Endothelial cell (in vitro differentiated cells): ENCODE results near the gene KHK. TPM values are rescaled to one million over a fixed set of nuclear protein-coding genes. Genes with fewer than 3 reads are reported as not detected.
"Not testable (repeated sequence)": the region's sequence is repeated elsewhere in the genome, so short reads cannot be mapped to it uniquely, and the experiment has no call there.

Source experiments
- DNase-seq: peaks from one replicate; pipeline ENCODE4 v3.0.0; 2021; ENCODE audit warnings: low spot score
- H3K27ac Mint-ChIP-seq: one replicate; pipeline ENCODE4 v1.8.0; 2021; ENCODE audit warnings: mixed read lengths, inconsistent platforms; ENCODE audit not compliant: unreplicated experiment
- H3K27me3 Mint-ChIP-seq: one replicate; pipeline ENCODE4 v1.8.0; 2021; ENCODE audit warnings: mild to moderate bottlenecking, moderate library complexity, mixed read lengths, inconsistent platforms; ENCODE audit not compliant: unreplicated experiment
- H3K36me3 Mint-ChIP-seq: one replicate; pipeline ENCODE4 v1.8.0; 2021; ENCODE audit warnings: mild to moderate bottlenecking, low read depth, mixed read lengths, inconsistent platforms; ENCODE audit not compliant: unreplicated experiment
- H3K4me1 Mint-ChIP-seq: one replicate; pipeline ENCODE4 v1.8.0; 2021; ENCODE audit warnings: mild to moderate bottlenecking, mixed read lengths, inconsistent platforms; ENCODE audit not compliant: unreplicated experiment
- H3K4me3 Mint-ChIP-seq: one replicate; pipeline ENCODE4 v1.8.0; 2021; ENCODE audit warnings: mild to moderate bottlenecking, mixed read lengths, inconsistent platforms; ENCODE audit not compliant: unreplicated experiment
- H3K9me3 Mint-ChIP-seq: one replicate; pipeline ENCODE4 v1.8.0; 2021; ENCODE audit warnings: mixed read lengths, inconsistent platforms; ENCODE audit not compliant: unreplicated experiment
- total RNA-seq: library from RNA; stranded (reverse); fragmentation: NEBNext Ultra II Directional; extraction: Animal tissue kit (Norgen Biotek cat#: 25700); gene quantifications from one replicate; pipeline ENCODE4 v1.2.1, GENCODE V29; 2021; ENCODE audit not compliant: unreplicated experiment
- TF ChIP-seq, protein P1 (sequence below): fragments of 200-600 bp; sonication (generic); IDR thresholded peaks from one replicate; pipeline ENCODE4 v1.5.0; 2021; ENCODE audit warnings: antibody characterized with exemption; ENCODE audit not compliant: unreplicated experiment

KHK gene
- total RNA-seq, 1 donor from 2014 or later: 1.4 TPM

DNA sequence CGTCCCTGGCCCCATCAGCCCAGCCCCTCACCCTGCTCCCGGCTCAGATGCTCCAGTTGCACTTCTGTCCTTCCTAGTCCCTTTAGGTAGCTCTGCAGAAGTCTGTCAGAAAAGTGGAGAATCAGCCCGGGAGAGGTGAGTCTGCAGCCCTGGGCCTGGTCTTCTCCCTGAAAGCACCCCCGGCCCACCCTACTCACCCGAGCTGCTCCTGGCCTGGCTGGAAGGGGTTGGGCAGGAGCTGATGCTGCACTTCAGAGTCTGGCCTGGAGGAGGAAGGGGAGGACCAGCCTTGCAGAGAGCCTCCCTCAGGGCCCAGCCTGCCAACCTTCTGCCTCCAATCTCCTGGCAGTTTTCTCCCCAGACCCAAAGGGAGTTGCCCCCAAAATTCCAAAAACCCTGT lies 15.8 kb downstream of the KHK start:
- no peak for DNase-seq
- Mint-ChIP-seq H3K4me1 (no peaks in the 10 kb centered on the region), H3K27me3 (peaks cover 4% of the 10 kb centered on the region), H3K4me3 (no peak overlapping the region), H3K36me3 (no peaks in the 10 kb centered on the region), H3K27ac (no peak overlapping the region), H3K9me3 (no peaks in the 10 kb centered on the region)
- TF ChIP-seq, protein P1, sequence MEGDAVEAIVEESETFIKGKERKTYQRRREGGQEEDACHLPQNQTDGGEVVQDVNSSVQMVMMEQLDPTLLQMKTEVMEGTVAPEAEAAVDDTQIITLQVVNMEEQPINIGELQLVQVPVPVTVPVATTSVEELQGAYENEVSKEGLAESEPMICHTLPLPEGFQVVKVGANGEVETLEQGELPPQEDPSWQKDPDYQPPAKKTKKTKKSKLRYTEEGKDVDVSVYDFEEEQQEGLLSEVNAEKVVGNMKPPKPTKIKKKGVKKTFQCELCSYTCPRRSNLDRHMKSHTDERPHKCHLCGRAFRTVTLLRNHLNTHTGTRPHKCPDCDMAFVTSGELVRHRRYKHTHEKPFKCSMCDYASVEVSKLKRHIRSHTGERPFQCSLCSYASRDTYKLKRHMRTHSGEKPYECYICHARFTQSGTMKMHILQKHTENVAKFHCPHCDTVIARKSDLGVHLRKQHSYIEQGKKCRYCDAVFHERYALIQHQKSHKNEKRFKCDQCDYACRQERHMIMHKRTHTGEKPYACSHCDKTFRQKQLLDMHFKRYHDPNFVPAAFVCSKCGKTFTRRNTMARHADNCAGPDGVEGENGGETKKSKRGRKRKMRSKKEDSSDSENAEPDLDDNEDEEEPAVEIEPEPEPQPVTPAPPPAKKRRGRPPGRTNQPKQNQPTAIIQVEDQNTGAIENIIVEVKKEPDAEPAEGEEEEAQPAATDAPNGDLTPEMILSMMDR: no peak

DNA sequence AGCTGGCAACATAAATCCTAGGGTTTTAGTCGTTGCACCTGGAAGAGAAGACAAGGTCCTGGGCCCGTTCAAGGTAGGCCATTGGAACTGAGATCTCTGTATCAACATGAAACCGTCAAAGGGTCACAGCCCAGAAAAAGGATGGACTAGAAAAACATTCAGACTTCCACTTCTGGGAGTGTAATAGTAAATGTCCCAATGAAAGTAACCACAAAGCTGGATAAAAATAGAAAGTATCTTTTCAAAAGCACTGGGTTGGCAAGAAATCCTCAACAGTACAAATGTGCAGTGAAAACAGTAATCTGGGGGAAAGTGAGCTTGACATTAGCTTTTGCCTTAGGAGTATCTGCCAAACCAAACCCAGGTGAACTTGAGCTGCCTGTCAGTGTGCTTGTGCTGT lies 19.4 kb downstream of the KHK start:
- H3K9me3 Mint-ChIP-seq: no peaks in the 10 kb centered on the region
- H3K27ac Mint-ChIP-seq: no peak overlapping the region
- H3K4me1 Mint-ChIP-seq: no peaks in the 10 kb centered on the region
- no peak for DNase-seq
- TF ChIP-seq, protein P1: no peak
- H3K36me3 Mint-ChIP-seq: no peaks in the 10 kb centered on the region
- peaks cover 2% of the 10 kb centered on the region for H3K27me3 Mint-ChIP-seq
- no peak overlapping the region for H3K4me3 Mint-ChIP-seq

DNA sequence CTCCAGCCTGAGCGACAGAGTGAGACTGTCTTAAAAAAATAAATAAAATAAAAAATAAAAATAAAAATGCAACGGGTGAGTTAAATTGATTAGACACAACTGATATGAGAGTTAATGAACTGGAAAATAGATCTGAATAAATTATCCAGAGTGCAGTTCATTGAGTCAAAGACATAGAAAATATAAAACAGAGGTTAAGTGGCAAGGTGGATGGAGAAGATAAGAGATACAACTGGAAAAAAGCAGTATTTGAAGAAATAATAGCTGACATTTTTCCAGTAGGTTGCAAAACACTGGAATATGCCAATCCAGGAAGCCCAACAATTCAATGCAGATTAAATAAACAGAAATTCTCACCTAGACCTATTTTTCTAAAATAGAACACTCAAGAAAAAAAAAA lies 21.6 kb downstream of the KHK start:
- no peak for DNase-seq
- no peak overlapping the region for H3K27ac Mint-ChIP-seq
- no peaks in the 10 kb centered on the region for H3K36me3 Mint-ChIP-seq
- H3K27me3 Mint-ChIP-seq: peaks cover 2% of the 10 kb centered on the region
- TF ChIP-seq, protein P1: no peak
- no peak overlapping the region for H3K4me3 Mint-ChIP-seq
- H3K9me3 Mint-ChIP-seq: no peaks in the 10 kb centered on the region
- no peaks in the 10 kb centered on the region for H3K4me1 Mint-ChIP-seq

DNA sequence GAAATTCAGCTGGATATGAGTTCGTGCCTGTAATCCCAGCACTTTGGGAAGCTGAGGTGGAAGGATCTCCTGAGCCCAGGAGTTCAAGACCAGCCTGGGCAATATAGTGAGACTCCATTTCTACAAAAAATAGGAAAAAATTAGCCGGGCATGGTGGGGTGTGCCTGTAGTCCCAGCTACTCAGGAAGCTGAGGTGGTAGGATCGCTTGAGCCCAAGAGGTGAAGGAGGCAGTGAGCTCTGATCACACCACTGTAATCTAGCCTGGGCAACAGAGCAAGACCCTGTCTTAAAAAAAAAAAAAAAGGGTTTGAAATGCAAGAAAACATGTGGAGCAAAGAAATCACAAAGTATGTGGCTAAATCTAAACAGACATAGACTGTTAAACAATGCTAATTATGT lies 22.5 kb downstream of the KHK start:
- H3K9me3 Mint-ChIP-seq: no peaks in the 10 kb centered on the region

DNA sequence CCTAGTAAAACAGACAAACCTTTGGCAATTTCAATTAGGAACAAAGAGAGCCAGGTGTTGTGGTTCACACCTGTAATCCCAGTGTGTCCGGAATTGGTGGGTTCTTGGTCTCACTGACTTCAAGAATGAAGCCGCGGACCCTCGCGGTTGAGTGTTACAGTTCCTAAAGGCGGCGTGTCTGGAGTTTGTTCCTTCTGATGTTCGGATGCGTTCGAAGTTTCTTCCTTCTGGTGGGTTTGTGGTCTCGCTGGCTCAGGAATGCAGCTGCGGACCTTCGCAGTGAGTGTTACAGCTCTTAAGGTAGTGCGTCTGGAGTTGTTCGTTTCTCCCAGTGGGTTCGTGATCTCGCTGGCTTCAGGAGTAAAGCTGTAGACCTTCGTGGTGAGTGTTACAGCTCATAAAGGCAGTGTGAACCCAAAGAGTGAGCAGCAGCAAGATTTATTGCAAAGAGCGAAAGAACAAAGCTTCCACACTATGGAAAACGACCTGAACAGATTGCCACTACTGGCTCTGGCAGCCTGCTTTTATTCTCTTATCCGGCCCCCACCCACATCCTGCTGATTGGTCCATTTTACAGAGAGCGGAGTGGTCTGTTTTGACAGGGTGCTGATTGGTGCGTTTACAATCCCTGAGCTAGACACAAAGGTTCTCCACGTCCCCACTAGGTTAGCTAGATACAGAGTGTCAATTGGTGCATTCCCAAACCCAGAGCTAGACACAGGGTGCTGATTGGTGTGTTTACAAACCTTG lies 24.2 kb downstream of the KHK start:
- H3K4me3 Mint-ChIP-seq, H3K36me3 Mint-ChIP-seq, H3K9me3 Mint-ChIP-seq, H3K4me1 Mint-ChIP-seq, H3K27ac Mint-ChIP-seq, H3K27me3 Mint-ChIP-seq, DNase-seq: not testable (repeated sequence)

More for the DNA sequence above, 22.5 kb downstream of the KHK start:
- H3K36me3 Mint-ChIP-seq: no peaks in the 10 kb centered on the region
- TF ChIP-seq, protein P1: no peak
- DNase-seq: no peak
- no peak overlapping the region for H3K27ac Mint-ChIP-seq
- H3K27me3 Mint-ChIP-seq: peaks cover 2% of the 10 kb centered on the region
- no peaks in the 10 kb centered on the region for H3K4me1 Mint-ChIP-seq
- no peak overlapping the region for H3K4me3 Mint-ChIP-seq

DNA sequence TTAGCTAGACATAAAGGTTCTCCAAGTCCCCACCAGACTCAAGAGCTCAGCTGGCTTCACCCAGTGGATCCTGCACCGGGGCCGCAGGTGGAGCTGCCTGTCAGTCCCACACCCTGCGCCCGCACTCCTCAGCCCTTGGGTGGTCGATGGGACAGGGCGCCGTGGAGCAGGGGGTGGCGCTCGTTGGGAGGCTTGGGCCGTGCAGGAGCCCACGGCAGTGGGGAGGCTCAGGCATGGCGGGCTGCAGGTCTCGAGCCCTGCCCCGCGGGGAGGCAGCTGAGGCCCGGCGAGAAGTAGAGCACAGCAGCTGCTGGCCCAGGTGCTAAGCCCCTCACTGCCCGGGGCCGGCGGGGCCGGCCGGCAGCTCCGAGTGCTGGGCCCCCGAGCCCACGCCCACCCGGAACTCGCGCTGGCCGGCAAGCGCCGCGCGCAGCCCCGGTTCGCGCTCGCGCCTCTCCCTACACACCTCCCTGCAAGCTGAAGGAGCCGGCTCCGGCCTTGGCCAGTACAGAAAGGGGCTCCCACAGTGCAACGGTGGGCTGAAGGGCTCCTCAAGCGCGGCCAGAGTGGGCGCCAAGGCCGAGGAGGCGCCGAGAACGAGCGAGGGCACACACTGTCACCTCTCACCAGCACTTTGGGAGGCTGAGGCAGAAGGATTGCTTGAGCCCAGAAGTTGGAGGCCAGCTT lies 25.0 kb downstream of the KHK start:
- H3K4me1 Mint-ChIP-seq, H3K27ac Mint-ChIP-seq, H3K9me3 Mint-ChIP-seq, H3K4me3 Mint-ChIP-seq, DNase-seq, H3K27me3 Mint-ChIP-seq, H3K36me3 Mint-ChIP-seq: not testable (repeated sequence)
